Gastroesophageal sphincter (tissue), 3 donors: Measurements from ENCODE around the gene CCDC92.

Source experiments
- CTCF ChIP-seq, 4 experiments: fragments of 200-600 bp in 2 of 4; fragments of 450-650 bp in 2 of 4; sonication (generic) in 1 of 4; IDR thresholded peaks; one replicate each; pipeline ENCODE4 v1.5.1; 2017 to 2019; ENCODE audit warnings: antibody characterized with exemption in 4 of 4, mild to moderate bottlenecking in 2 of 4, moderate library complexity in 2 of 4
- EP300 ChIP-seq: sonication (generic); formaldehyde crosslinking; IDR thresholded peaks from one replicate; pipeline ENCODE4 v1.6.1; 2017; ENCODE audit warnings: antibody characterized with exemption, mild to moderate bottlenecking
- POLR2A ChIP-seq, 2 donors: fragments of 450-650 bp; IDR thresholded peaks; one replicate each; pipeline ENCODE4 v1.6.1; 2017; ENCODE audit warnings: antibody characterized with exemption in 2 of 2, mild to moderate bottlenecking in 2 of 2, moderate library complexity in 1 of 2

GRCh38 chr12:123936471-123936870, 36.2 kb downstream of the CCDC92 start:
- TF ChIP-seq POLR2A (IDR thresholded peaks at IDR 0.05) = no peak
- TF ChIP-seq CTCF (IDR thresholded peaks at IDR 0.05) = no peak
- no peak for TF ChIP-seq EP300
